ENCODE data around the gene MDM2.

The MDM2 gene

DNA sequence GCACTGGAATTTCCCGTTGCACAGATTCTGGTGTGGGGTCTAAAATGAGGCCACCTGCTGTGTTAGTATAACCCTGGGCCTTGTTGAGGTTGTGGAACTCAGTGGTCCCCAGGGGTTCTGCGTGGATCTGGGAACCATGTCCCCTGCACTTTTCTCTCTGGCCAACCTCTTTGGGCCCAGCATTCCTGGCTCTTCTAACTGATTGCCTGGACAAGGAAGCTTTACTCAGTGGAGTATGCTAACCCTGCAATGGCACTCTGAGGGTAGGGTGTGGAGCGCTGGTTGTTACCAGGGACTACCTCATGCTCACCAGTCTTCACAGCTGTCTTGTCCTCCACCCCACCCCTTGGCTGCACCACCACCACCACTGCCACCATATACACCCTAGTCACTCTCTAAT, 85.8 kb downstream of the MDM2 start:
- Histone ChIP-seq H3K27me3 (ENCODE audit: low read depth, low read length) (no peaks in the 10 kb centered on the region), H3K36me3 (replicated peaks; ENCODE audit: low read depth, low read length) (no peaks in the 10 kb centered on the region), H4K20me1 (ENCODE audit: insufficient read depth, low read length) (no peaks in the 10 kb centered on the region), H3K4me2 (ENCODE audit: low read length) (no peak overlapping the region), H3K4me3 (ENCODE audit: low read length) (no peak overlapping the region), H3K27ac (ENCODE audit: low read length) (no peak overlapping the region), H2AFZ (ENCODE audit: low read depth, low read length) (no peak overlapping the region), H3K9me3 (ENCODE audit: insufficient read depth, low read length) (no peaks in the 10 kb centered on the region), H3K9ac (ENCODE audit: low read length) (no peak overlapping the region), H3K4me1 (ENCODE audit: low read length) (peaks cover 15% of the 10 kb centered on the region), H3K79me2 (ENCODE audit: low read length) (no peaks in the 10 kb centered on the region)
- TF ChIP-seq, protein P1, sequence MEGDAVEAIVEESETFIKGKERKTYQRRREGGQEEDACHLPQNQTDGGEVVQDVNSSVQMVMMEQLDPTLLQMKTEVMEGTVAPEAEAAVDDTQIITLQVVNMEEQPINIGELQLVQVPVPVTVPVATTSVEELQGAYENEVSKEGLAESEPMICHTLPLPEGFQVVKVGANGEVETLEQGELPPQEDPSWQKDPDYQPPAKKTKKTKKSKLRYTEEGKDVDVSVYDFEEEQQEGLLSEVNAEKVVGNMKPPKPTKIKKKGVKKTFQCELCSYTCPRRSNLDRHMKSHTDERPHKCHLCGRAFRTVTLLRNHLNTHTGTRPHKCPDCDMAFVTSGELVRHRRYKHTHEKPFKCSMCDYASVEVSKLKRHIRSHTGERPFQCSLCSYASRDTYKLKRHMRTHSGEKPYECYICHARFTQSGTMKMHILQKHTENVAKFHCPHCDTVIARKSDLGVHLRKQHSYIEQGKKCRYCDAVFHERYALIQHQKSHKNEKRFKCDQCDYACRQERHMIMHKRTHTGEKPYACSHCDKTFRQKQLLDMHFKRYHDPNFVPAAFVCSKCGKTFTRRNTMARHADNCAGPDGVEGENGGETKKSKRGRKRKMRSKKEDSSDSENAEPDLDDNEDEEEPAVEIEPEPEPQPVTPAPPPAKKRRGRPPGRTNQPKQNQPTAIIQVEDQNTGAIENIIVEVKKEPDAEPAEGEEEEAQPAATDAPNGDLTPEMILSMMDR (IDR thresholded peaks at IDR 0.05; ENCODE audit: low read depth, low read length), result no peak
- TF ChIP-seq EZH2phosphoT487 (IDR thresholded peaks at IDR 0.05; ENCODE audit: low read depth), result no peak

DNA sequence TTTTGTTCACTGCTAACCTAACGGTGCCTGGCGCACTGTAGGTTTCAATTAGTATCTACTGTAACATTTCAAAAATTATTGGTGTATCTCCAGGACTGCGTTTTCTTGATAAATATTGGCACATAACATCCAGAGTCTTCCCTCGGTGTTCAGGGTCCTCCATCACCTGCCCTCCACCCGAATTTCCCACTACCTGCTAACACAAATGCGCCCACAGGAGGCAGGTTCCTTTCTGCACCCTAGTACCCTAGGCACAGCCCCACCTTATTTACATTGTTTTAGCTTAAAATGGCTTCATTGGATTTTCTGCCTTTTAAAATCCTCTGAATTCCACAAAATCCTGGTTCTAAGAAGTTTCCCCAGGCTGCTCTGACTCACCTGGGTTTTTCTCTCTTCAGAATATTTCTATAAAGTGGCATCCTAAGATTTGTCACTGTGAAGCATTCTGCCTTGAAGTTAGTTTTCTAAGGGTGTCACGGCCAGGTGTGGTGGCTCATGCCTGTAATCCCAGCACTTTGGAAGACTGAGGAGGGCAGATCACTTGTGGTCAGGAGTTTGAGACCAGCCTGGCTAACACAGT, 86.4 kb downstream of the MDM2 start:
- no peaks in the 10 kb centered on the region for H4K20me1 ChIP-seq (ENCODE audit: insufficient read depth, low read length)
- H3K9ac ChIP-seq (ENCODE audit: low read length), result no peak overlapping the region
- no peaks in the 10 kb centered on the region for H3K79me2 ChIP-seq (ENCODE audit: low read length)
- H3K36me3 ChIP-seq (replicated peaks; ENCODE audit: low read depth, low read length), result no peaks in the 10 kb centered on the region
- no peak overlapping the region for H3K4me2 ChIP-seq (ENCODE audit: low read length)
- H3K27ac ChIP-seq (ENCODE audit: low read length), result no peak overlapping the region
- H3K4me1 ChIP-seq (ENCODE audit: low read length), result peaks cover 15% of the 10 kb centered on the region
- H3K9me3 ChIP-seq (ENCODE audit: insufficient read depth, low read length), result no peaks in the 10 kb centered on the region
- no peaks in the 10 kb centered on the region for H3K27me3 ChIP-seq (ENCODE audit: low read depth, low read length)
- TF ChIP-seq, protein P1 (IDR thresholded peaks at IDR 0.05; ENCODE audit: low read depth, low read length), result no peak
- TF ChIP-seq EZH2phosphoT487 (IDR thresholded peaks at IDR 0.05; ENCODE audit: low read depth), result no peak
- H3K4me3 ChIP-seq (ENCODE audit: low read length), result no peak overlapping the region
- no peak overlapping the region for H2AFZ ChIP-seq (ENCODE audit: low read depth, low read length)

DNA sequence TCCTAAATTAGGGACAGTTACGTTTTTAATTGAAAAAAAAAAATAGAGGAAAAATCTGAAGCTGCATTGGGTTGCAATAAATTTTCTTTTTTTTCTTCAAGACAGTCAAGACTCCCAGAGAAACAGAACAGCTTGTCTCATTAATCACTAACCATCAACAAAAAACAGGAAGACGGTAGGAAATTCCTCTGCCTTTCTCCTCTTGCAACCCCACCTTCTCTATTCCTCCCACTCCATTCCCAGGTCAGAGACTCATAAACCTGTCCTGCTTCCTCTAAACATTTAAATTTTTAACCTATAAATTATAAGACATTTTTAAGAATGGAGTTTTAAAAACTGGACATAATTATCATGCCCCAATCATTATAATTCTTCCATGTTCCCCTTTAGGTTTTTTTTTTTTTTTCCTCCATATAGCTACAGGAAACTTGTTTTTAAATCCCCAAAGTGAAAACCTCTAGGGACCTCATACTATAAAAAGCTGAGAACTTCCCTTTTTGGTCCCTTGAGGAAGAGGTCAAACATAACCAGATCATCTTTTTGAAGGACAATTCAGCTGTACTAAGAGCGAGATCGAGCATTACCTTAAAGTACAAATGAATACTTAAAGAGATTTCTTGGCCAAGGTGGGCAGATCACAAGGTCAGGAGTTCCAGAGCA, 89.0 kb downstream of the MDM2 start:
- Histone ChIP-seq H4K20me1 (ENCODE audit: insufficient read depth, low read length) (no peaks in the 10 kb centered on the region), H3K27ac (ENCODE audit: low read length) (no peak overlapping the region), H3K9ac (ENCODE audit: low read length) (no peak overlapping the region), H3K79me2 (ENCODE audit: low read length) (no peaks in the 10 kb centered on the region), H3K36me3 (replicated peaks; ENCODE audit: low read depth, low read length) (no peaks in the 10 kb centered on the region), H3K4me1 (ENCODE audit: low read length) (peaks cover 15% of the 10 kb centered on the region), H3K4me2 (ENCODE audit: low read length) (peak overlapping the region; percentile 47), H3K9me3 (ENCODE audit: insufficient read depth, low read length) (no peaks in the 10 kb centered on the region), H2AFZ (ENCODE audit: low read depth, low read length) (no peak overlapping the region), H3K27me3 (ENCODE audit: low read depth, low read length) (no peaks in the 10 kb centered on the region), H3K4me3 (ENCODE audit: low read length) (peak overlapping the region; percentile 23)
- TF ChIP-seq, protein P1 (IDR thresholded peaks at IDR 0.05; ENCODE audit: low read depth, low read length), result no peak
- TF ChIP-seq EZH2phosphoT487 (IDR thresholded peaks at IDR 0.05; ENCODE audit: low read depth), result no peak

DNA sequence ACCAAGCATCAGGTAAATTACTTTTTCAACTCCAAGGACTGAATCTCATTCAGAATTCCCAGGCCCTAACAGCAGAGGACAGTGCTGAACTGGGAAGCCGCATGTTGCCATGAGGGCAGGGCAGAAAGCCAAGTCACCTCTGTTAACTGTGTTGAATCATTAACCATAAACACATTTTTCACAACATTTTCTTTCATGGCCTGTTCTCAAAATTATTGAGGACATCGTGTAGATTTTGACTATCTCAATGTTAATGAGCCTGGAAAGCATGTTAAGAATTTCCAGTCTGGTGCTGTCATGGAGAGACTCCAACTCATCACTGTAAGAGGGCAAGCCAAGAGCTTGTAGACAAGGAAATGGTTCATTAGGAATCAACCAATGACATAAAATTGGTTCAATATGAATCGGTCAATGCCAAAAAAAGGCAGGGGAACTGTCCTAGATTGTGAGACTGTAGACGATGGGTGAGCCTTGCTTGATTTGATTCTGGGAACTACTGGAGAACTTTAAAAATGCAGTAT, 91.3 kb downstream of the MDM2 start:
- Histone ChIP-seq H3K4me1 (ENCODE audit: low read length) (peaks cover 15% of the 10 kb centered on the region), H3K27me3 (ENCODE audit: low read depth, low read length) (no peaks in the 10 kb centered on the region), H3K79me2 (ENCODE audit: low read length) (no peaks in the 10 kb centered on the region), H4K20me1 (ENCODE audit: insufficient read depth, low read length) (no peaks in the 10 kb centered on the region), H2AFZ (ENCODE audit: low read depth, low read length) (no peak overlapping the region), H3K9me3 (ENCODE audit: insufficient read depth, low read length) (no peaks in the 10 kb centered on the region), H3K27ac (ENCODE audit: low read length) (no peak overlapping the region), H3K36me3 (replicated peaks; ENCODE audit: low read depth, low read length) (no peaks in the 10 kb centered on the region), H3K4me3 (ENCODE audit: low read length) (no peak overlapping the region), H3K9ac (ENCODE audit: low read length) (no peak overlapping the region), H3K4me2 (ENCODE audit: low read length) (no peak overlapping the region)
- TF ChIP-seq EZH2phosphoT487 (IDR thresholded peaks at IDR 0.05; ENCODE audit: low read depth), result no peak
- TF ChIP-seq, protein P1 (IDR thresholded peaks at IDR 0.05; ENCODE audit: low read depth, low read length), result 0 out of 2 replicates have a peak, but pooled peaks have one; percentile 6

Measured in OCI-LY3 (cell line).